HG03064 (cell line): Measurements from ENCODE around the gene WDHD1.
"Not testable (repeated sequence)": the region's sequence is repeated elsewhere in the genome, so short reads cannot be mapped to it uniquely, and the experiment has no call there.

Source experiments
- ATAC-seq: cut with Tn5 transposase; IDR thresholded peaks from one replicate; pipeline ENCODE4 v1.9.1; 2021; ENCODE audit warnings: low read depth; ENCODE audit not compliant: unreplicated experiment

WDHD1 gene

GRCh38 chr14:54974788-54975414 is 52.0 kb downstream of the WDHD1 start:
- no peak for ATAC-seq

DNA sequence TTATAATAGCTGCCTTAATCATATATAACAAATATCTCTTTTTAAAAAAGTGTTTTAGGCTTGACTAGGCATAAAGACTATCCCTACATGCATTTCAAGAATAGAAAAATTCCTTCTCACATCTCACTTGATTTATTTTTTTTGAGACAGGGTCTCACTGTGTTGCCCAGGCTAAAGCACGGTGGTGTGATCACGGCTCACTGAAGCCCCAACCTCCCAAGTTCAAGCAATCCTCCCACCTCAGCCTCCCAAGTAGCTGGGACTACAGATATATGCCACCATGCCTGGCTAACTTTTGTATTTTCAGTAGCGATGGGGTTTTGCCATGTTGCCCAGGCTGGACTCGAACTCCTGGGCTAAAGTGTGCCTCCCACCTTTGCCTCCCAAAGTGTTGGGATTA is 59.4 kb downstream of the WDHD1 start:
- ATAC-seq, result no peak

- ATAC-seq, result no peak
Observed at GRCh38 chr14:54955143-54955542, 71.8 kb downstream of the WDHD1 start.

DNA sequence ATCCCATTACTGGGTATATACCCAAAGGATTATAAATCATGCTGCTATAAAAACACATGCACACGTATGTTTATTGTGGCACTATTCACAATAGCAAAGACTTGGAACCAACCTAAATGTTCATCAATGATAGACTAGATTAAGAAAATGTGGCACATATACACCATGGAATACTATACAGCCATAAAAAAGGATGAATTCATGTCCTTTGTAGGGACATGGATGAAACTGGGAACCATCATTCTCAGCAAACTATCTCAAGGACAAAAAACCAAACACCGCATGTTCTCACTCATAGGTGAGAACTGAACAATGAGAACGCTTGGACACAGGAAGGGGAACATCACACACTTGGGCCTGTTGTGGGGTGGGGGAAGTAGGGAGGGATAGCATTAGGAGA is 73.3 kb downstream of the WDHD1 start:
- not testable (repeated sequence) for ATAC-seq

DNA sequence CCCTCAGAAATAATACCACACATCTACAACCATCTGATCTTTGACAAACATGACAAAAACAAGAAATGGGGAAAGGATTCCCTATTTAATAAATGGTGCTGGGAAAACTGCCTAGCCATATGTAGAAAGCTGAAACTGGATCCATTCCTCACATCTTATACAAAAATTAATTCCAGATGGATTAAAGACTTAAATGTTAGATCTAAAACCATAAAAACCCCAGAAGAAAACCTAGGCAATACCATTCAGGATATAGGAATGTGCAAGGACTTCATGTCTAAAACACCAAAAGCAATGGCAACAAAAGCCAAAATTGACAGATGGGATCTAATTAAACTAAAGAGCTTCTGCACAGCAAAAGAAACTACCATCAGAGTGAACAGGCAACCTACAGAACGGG is 74.1 kb downstream of the WDHD1 start:
- ATAC-seq, result not testable (repeated sequence)

DNA sequence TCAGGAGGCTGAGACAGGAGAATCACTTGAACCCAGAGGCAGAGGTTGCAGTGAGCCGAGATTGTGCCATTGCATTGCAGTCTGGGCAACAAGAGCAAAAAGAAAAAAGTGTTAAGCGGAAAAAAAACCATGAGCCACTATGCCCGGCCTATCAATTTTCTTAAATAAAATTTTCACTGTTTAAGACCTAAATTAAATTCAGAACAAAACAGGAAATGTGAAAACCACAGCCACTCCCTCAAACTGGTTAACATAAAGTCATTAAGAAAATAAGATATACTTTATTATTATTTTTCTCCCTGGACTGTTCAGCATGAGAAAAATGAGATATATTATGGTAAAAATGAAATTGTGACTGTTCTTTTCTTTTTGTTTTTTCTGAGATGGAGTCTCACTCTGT is 79.7 kb downstream of the WDHD1 start:
- ATAC-seq, result no peak

DNA sequence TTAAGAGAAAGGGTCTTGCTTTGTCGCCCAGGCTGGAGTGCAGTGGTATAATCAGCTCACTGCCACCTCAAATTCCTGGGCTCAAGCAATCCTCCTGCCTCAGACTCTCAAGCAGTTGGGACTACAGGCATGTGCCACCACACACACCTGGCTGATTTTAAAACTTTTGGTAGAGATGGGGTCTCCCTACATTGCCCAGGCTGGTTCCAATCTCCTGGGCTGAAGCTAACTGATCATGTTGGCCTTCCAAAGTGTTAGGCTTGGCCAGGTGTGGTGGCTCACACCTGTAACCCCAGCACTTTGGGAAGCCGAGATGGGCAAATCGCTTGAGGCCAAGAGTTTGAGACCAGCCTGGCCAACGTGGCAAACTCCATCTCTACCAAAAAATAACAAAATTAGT is 80.4 kb downstream of the WDHD1 start:
- no peak for ATAC-seq

- ATAC-seq, result no peak
Observed at GRCh38 chr14:54944737-54945391, 82.0 kb downstream of the WDHD1 start.

- ATAC-seq, result no peak
Observed at GRCh38 chr14:54942913-54943312, 84.0 kb downstream of the WDHD1 start.

- ATAC-seq, result no peak
Observed at GRCh38 chr14:54936816-54937215, 90.1 kb downstream of the WDHD1 start.

DNA sequence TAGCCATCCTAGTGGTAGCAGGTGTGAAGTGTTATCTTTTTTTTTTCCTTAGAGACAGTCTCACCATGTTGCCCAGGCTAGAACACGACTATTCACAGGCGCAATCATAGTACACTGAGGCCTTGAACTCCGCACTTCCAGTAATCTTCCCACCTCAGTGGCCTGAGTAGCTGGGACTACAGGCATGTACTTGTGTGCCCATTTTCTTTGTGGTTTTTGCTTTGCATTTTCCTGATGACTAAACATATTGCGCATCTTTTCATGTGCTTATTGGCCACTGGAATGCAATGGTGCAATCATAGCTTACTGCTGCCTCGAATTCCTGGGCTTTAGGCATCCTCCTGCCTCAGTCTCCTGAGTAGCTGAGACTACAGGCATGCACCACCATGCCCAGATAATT is 90.9 kb downstream of the WDHD1 start:
- no peak for ATAC-seq

DNA sequence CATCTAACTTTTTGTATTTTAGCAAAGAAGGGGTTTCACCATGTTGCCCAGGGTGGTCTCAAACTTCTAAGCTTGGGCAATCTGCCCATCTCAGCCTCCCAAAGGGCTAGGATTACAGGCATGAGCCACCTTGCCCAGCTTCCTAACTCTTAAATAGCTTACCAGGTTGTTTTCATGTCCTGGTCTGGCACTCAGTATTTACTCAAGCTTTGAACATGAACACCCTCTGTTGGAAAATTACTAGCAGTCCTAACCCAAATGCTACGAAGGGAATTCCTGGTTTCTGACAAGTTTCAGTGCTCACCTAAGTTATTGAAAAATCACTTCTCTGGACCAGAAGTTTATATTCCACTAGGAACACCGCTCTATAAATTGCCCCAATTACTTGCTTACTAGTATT is 91.8 kb downstream of the WDHD1 start:
- no peak for ATAC-seq

- no peak for ATAC-seq
Observed at GRCh38 chr14:54933006-54933405, 93.9 kb downstream of the WDHD1 start.

- no peak for ATAC-seq
Observed at GRCh38 chr14:54931598-54932340, 95.1 kb downstream of the WDHD1 start.

GRCh38 chr14:54931101-54931500 is 95.8 kb downstream of the WDHD1 start:
- ATAC-seq, result no peak

- ATAC-seq, result no peak
Observed at GRCh38 chr14:54929556-54929955, 97.3 kb downstream of the WDHD1 start.

- ATAC-seq, result no peak
Observed at GRCh38 chr14:54928216-54928615, 98.7 kb downstream of the WDHD1 start.

DNA sequence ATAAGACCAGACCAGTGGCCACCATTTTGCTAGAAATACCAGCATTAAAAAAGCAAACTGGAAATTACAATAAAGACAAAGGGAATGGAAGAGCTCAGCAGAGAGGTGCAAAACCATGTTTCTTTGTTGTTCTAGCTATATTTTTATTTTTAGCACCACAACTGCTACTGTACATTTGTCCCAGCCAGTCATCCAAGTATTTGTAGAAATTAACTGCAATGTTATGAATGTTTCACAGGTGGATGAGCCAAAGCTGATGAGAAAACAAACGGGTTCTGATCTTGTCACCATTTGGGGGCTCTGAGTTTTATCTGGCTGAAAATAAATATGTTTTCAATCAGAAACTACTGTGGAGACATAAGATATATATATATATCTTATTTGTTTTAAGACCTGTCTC is 99.3 kb downstream of the WDHD1 start:
- ATAC-seq, result no peak

DNA sequence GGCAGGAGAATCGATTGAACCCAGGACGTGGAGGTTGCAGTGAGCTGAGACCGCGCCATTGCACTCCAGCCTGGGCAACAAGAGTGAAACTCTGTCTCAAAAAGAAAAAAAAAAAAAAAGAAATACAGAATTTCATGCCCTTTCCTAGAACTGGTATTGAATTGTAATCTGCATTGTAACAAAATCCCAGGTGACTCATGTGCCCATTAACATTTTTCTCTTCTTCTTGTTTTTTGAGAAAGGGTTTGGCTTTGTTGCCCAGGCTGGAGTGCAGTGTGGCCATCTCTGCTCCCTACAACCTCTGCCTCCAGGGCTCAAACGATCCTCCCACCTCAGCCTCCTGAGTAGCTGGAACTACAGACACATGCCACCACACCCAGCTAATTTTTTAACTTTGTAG is 100.3 kb downstream of the WDHD1 start:
- ATAC-seq, result not testable (repeated sequence)

DNA sequence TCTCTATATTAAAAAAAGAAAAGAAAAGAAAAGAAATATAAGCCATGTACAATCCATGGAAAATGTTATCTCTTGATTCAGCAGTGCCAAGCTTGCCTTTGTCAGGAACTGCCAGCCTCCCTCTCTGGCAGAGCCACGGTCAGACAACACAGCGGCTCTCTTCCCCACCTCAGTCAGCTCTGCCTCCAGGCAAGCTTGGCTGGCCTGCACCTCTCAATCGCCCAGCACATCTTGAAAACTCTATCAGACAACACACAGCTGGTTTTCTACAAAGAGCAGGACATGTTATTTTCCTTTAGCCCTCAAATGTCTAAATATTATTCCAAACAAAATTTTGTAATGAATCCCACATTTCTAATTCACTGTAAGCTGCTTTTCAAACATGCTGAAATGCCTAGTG is 104.3 kb downstream of the WDHD1 start:
- ATAC-seq, result no peak

DNA sequence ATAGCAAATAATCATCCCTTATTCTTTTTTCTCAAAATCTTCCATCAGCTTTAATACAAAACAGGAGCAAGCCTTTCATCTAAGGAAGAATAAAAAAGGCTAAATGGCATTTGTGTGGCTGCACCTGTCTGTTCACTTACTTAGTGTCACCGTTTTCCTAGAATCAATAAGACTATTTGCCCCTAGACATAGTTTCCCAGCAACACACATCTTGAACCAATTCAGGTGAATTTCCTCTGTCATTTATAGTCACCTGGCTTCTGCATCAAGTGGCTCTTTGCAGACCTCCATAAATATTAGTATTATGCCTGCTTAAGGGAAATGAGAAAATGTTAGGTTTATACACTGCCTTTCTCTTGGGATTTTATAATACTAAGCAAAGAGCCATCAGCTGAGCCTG is 106.8 kb downstream of the WDHD1 start:
- ATAC-seq, result no peak

DNA sequence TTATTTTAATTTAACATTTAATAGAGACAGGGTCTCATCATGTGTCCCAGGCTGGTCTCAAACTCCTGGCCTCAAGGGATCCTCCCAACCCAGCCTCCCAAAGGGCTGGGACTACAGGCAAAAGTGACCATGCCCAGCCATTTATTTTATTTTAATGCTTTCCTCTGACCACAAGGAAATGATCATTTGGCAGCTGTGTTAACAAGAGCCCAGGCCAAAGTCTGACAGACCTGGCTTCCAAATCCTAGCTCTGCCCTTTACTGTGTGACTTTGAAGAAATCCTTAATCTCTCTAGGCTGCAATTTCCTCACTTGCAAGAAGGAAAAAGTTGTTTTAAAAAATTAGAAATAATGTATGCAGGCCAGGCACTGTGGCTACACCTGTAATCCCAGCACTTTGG is 107.6 kb downstream of the WDHD1 start:
- ATAC-seq, result no peak
